HepG2 (cell line): ENCODE results near the gene DOP1B. TPM values are rescaled to one million over a fixed set of nuclear protein-coding genes. Genes with fewer than 3 reads are reported as not detected.
"Not testable (repeated sequence)": the region's sequence is repeated elsewhere in the genome, so short reads cannot be mapped to it uniquely, and the experiment has no call there.

Source experiments
- ATAC-seq: fragments of 200-7000 bp; cut with Tn5 transposase; 3 replicates; pipeline ENCODE4 v1.9.1; 2020; ENCODE audit warnings: mild to moderate bottlenecking, moderate library complexity
- BruUV-seq: library from RNA; stranded (reverse); fragments of 400-500 nt; replicated peaks from 2 replicates; lab custom pipeline; 2021; lab: Mats Ljungman, UMichigan
- CTCF ChIA-PET: fragments of 300-600 bp; formaldehyde crosslinking; extraction: SDS; loops from one replicate; lab custom pipeline; 2021; ENCODE audit warnings: low total read pairs, inconsistent platforms, low intra/inter-chr PET ratio; lab: Yijun Ruan, JAX
- POLR2A ChIA-PET: fragments of 350-600 bp; sonication (Branson Sonifier 250); formaldehyde crosslinking; loops from one replicate; lab custom pipeline; 2020; ENCODE audit warnings: antibody characterized with exemption, inconsistent platforms; lab: Yijun Ruan, JAX
- DNase-seq: peaks from one replicate; pipeline ENCODE4 v3.0.0-alpha.2; 2015; ENCODE audit warnings: low spot score
- FAIRE-seq: peaks from 3 replicates; lab custom pipeline; 2011; peaks lifted over from hg19 to GRCh38; lab: Jason Lieb, UNC
- H2AFZ ChIP-seq: one replicate; pipeline ENCODE4 v1.6.1; 2011; ENCODE audit warnings: low read length, inconsistent platforms
- H3K27ac ChIP-seq: fragments of 300-600 bp; 3 replicates; pipeline ENCODE4 v1.8.0; 2011; ENCODE audit warnings: mixed run types, mild to moderate bottlenecking, mixed read lengths, low read length, inconsistent platforms; ENCODE audit not compliant: insufficient read depth; ENCODE audit errors: extremely low read length
- H3K27me3 ChIP-seq, 2 experiments: fragments of 200-600 bp in 1 of 2; 2 replicates in 1 of 2; 3 replicates in 1 of 2; pipeline versions ENCODE4 v1.6.0 to v1.8.0; 2011; ENCODE audit warnings: low read length in 2 of 2, mild to moderate bottlenecking in 2 of 2, moderate library complexity in 2 of 2, inconsistent platforms in 1 of 2; ENCODE audit not compliant: insufficient read depth in 2 of 2, control insufficient read depth in 1 of 2
- H3K36me3 ChIP-seq, 2 experiments: fragments of 200-600 bp in 1 of 2; replicated peaks in 1 of 2; 2 replicates in 1 of 2; 3 replicates in 1 of 2; pipeline versions ENCODE4 v1.5.1 to v1.8.0; 2011; ENCODE audit warnings: low read length in 2 of 2, inconsistent platforms in 1 of 2; ENCODE audit not compliant: insufficient read depth in 2 of 2, control insufficient read depth in 1 of 2
- H3K4me1 ChIP-seq: 2 replicates; pipeline ENCODE4 v1.5.1; 2012; ENCODE audit warnings: low read length, inconsistent platforms; ENCODE audit not compliant: insufficient read depth
- H3K4me2 ChIP-seq: 2 replicates; pipeline ENCODE4 v1.6.0; 2011; ENCODE audit warnings: low read depth, low read length, inconsistent platforms
- H3K4me3 ChIP-seq, 3 experiments: fragments of 200-600 bp in 1 of 3; sonication (generic), shearing (Covaris generic) in 1 of 3; replicated peaks in 1 of 3; 2 replicates each; pipeline ENCODE4 v1.5.1; 2011 to 2016; ENCODE audit warnings: low read length in 3 of 3, inconsistent platforms in 2 of 3, low read depth in 2 of 3, mild to moderate bottlenecking in 2 of 3, control low read depth in 1 of 3, mixed read lengths in 1 of 3; ENCODE audit not compliant: insufficient read depth in 1 of 3
- H3K79me2 ChIP-seq: one replicate; pipeline ENCODE4 v1.6.1; 2011; ENCODE audit warnings: low read length, inconsistent platforms; ENCODE audit not compliant: insufficient read depth
- H3K9ac ChIP-seq: 2 replicates; pipeline ENCODE4 v1.6.0; 2011; ENCODE audit warnings: mild to moderate bottlenecking, low read depth, low read length, inconsistent platforms; ENCODE audit not compliant: insufficient read depth
- H3K9me3 ChIP-seq: 2 replicates; pipeline ENCODE4 v1.5.1; 2012; ENCODE audit warnings: mild to moderate bottlenecking, low read length
- H4K20me1 ChIP-seq: 2 replicates; pipeline ENCODE4 v1.6.0; 2011; ENCODE audit warnings: inconsistent platforms, mild to moderate bottlenecking, low read length, moderate library complexity; ENCODE audit not compliant: insufficient read depth
- DPF2 ChIP-seq: sonication (generic); formaldehyde crosslinking; IDR thresholded peaks from 2 replicates; pipeline ENCODE4 v1.4.0; 2020; ENCODE audit warnings: mild to moderate bottlenecking, low read depth, missing genetic modification reagents, borderline replicate concordance
- HNF4A ChIP-seq: sonication (generic); formaldehyde crosslinking; IDR thresholded peaks from 2 replicates; pipeline ENCODE4 v1.4.0; 2020; ENCODE audit warnings: missing genetic modification reagents
- IKZF4 ChIP-seq: sonication (generic); formaldehyde crosslinking; IDR thresholded peaks from 2 replicates; pipeline ENCODE4 v1.5.1; 2020; ENCODE audit warnings: borderline replicate concordance, mild to moderate bottlenecking, low read depth, missing genetic modification reagents; ENCODE audit errors: not compliant biosample characterization
- KDM3A ChIP-seq: IDR thresholded peaks from 2 replicates; pipeline ENCODE4 v1.6.1; 2018; ENCODE audit warnings: low read depth, missing compliant biosample characterization
- NFKB2 ChIP-seq: sonication (generic); formaldehyde crosslinking; IDR thresholded peaks from 2 replicates; pipeline ENCODE4 v1.4.0; 2020; ENCODE audit warnings: missing genetic modification reagents, borderline replicate concordance
- PHF8 ChIP-seq: sonication (generic); formaldehyde crosslinking; IDR thresholded peaks from 2 replicates; pipeline ENCODE4 v1.5.0; 2020; ENCODE audit warnings: missing genetic modification reagents
- PRPF4 ChIP-seq: fragments of 200-400 bp; formaldehyde crosslinking; IDR thresholded peaks from 2 replicates; pipeline ENCODE4 v1.6.1; 2016; ENCODE audit warnings: low read length, low read depth; ENCODE audit not compliant: poor library complexity, severe bottlenecking
- ZFP36 ChIP-seq: fragments of 150-350 bp; IDR thresholded peaks from 2 replicates; pipeline ENCODE4 v1.6.1; 2018; ENCODE audit warnings: borderline replicate concordance, low read length, low read depth; ENCODE audit not compliant: partially characterized antibody
- ZNF510 ChIP-seq: sonication (generic); formaldehyde crosslinking; IDR thresholded peaks from 2 replicates; pipeline ENCODE4 v1.4.0; 2020; ENCODE audit warnings: low read depth, mild to moderate bottlenecking, missing genetic modification reagents
- ZNF777 ChIP-seq: sonication (generic); formaldehyde crosslinking; IDR thresholded peaks from 2 replicates; pipeline ENCODE4 v1.4.0; 2020; ENCODE audit warnings: missing genetic modification reagents
- WGBS: methylation state at CpG from one replicate; pipeline ENCODE4 v1.1.6; 2017; ENCODE audit warnings: low lambda C conversion rate; 5-methylcytosine and 5-hydroxymethylcytosine counted together
- in situ Hi-C: cut with HindIII; loops from 2 replicates; pipeline ENCODE4 v1.10.0; 2017; ENCODE audit warnings: low pct_unique_long_range_greater_than_20kb; ENCODE audit not compliant: extremely low pct_ligation_motif_present
- intact Hi-C: fragments of 100-400 bp; cut with micrococcal nuclease; formaldehyde crosslinking; loops from one replicate; pipeline ENCODE4 v1.10.0; 2022; ENCODE audit not compliant: unreplicated experiment
- polyA plus RNA-seq, 8 experiments: library from polyadenylated mRNA; depleted of rRNA in 3 of 8; stranded (reverse) in 7 of 8; unstranded in 1 of 8; fragments of >200 nt; fragmentation: Illumina TruSeq in 4 of 8; extraction: Trizol in 4 of 8; gene quantifications; 2 replicates each; pipeline versions ENCODE4 v1.2.1 to v1.2.3, GENCODE V29; 2011 to 2016; ENCODE audit warnings: low read depth in 4 of 8, missing spikeins in 1 of 8, mixed read lengths in 1 of 8; ENCODE audit not compliant: insufficient read depth in 1 of 8
- total RNA-seq, 5 experiments: library from RNA; depleted of rRNA; stranded (reverse); fragments of >200 nt; fragmentation: Illumina TruSeq; extraction: Trizol; gene quantifications; 2 replicates each; pipeline ENCODE4 v1.2.3, GENCODE V29; 2016; ENCODE audit warnings: low read depth in 1 of 5
- TF ChIP-seq, protein P1 (sequence below): sonication (generic); formaldehyde crosslinking; IDR thresholded peaks from 2 replicates; pipeline ENCODE4 v1.4.0; 2020; ENCODE audit warnings: missing genetic modification reagents, borderline replicate concordance

DOP1B gene
- total and polyA plus RNA-seq, 2 of the 13 experiments (the other 11 are each of a cell fraction or from before 2014, with no cell fraction given), result 2.8 to 3.2 TPM

DNA sequence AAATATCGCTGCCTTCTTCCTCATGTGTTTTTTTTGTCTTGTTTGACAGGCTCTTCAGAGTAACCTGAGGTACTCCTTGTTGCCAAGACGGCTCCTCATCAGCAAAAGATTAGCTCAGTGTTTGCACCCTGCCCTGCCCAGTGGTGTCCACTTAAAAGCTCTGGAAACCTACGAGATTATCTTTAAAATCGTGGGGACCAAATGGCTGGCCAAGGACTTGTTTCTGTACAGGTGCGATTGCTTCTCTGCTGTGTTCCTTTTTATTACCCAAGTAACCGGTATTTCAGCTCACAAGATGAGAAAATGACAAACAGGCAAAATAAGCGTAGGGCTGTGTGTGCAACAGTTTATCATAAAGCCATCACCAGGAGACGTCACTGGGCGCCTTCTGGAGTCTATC is 42.4 kb downstream of the DOP1B start:
- Histone ChIP-seq H3K36me3 (no peaks in the 10 kb centered on the region), H3K9me3 (no peaks in the 10 kb centered on the region), H4K20me1 (no peaks in the 10 kb centered on the region), H3K4me1 (peaks cover 38% of the 10 kb centered on the region), H3K9ac (no peak overlapping the region), H3K4me3 (no peak overlapping the region), H3K27ac (no peak overlapping the region), H3K27me3 (no peaks in the 10 kb centered on the region), H2AFZ (no peak overlapping the region), H3K4me2 (no peak overlapping the region), H3K79me2 (no peaks in the 10 kb centered on the region)
- ChIA-PET POLR2A (no interaction called here), CTCF (no interaction called here)
- no peak for ATAC-seq
- intact Hi-C loops (no loop called here), in situ Hi-C loops (no loop called here)
- FAIRE-seq, result no peak
- WGBS, result 86% methylated on average over 9 of the region's 9 CpGs
- BruUV-seq, result no TSS peak
- TF ChIP-seq PHF8 (no peak), NFKB2 (CRISPR knock-in tag) (no peak), PRPF4 (no peak), ZNF510 (CRISPR knock-in tag) (no peak), HNF4A (CRISPR knock-in tag) (no peak), DPF2 (CRISPR knock-in tag) (no peak), KDM3A (CRISPR knock-in tag) (no peak), ZFP36 (no peak), ZNF777 (CRISPR knock-in tag) (no peak), IKZF4 (CRISPR knock-in tag) (no peak)
- TF ChIP-seq, protein P1, sequence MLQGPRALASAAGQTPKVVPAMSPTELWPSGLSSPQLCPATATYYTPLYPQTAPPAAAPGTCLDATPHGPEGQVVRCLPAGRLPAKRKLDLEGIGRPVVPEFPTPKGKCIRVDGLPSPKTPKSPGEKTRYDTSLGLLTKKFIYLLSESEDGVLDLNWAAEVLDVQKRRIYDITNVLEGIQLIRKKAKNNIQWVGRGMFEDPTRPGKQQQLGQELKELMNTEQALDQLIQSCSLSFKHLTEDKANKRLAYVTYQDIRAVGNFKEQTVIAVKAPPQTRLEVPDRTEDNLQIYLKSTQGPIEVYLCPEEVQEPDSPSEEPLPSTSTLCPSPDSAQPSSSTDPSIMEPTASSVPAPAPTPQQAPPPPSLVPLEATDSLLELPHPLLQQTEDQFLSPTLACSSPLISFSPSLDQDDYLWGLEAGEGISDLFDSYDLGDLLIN (CRISPR knock-in tag), result no peak
- no peak for DNase-seq

DNA sequence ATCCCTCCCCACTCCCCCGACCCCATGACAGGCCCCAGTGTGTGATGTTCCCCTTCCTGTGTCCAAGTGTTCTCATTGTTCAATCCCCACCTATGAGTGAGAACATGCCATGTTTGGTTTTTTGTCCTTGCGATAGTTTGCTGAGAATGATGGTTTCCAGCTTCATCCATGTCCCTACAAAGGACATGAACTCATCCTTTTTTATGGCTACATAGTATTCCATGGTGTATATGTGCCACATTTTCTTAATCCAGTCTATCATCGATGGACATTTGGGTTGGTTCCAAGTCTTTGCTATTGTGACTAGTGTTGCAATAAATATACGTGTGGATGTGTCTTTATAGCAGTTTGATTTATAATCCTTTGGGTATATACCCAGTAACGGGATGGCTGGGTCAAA is 43.0 kb downstream of the DOP1B start:
- H3K4me2 ChIP-seq, CTCF ChIA-PET, H3K27ac ChIP-seq, BruUV-seq, H3K36me3 ChIP-seq, in situ Hi-C loops, H3K9me3 ChIP-seq, POLR2A ChIA-PET, ATAC-seq, intact Hi-C loops, H3K4me3 ChIP-seq, FAIRE-seq, H3K79me2 ChIP-seq, DNase-seq, H3K27me3 ChIP-seq, H2AFZ ChIP-seq, H4K20me1 ChIP-seq, H3K9ac ChIP-seq: not testable (repeated sequence)
- peaks cover 41% of the 10 kb centered on the region for H3K4me1 ChIP-seq
- 95% methylated on average over 5 of the region's 5 CpGs for WGBS
